ENCODE measurements around the gene RAD51B.

Gene RAD51B

GRCh38 chr14:68506645-68507419 is 687.3 kb downstream of the RAD51B start:
- no peak for DNase-seq

- no peak for DNase-seq
These were observed 688.0 kb downstream of the RAD51B start for GRCh38 chr14:68507544-68508081.

GRCh38 chr14:68508581-68508980 is 689.0 kb downstream of the RAD51B start:
- no peak for DNase-seq

- no peak for DNase-seq
These were observed 689.8 kb downstream of the RAD51B start for GRCh38 chr14:68509188-68509983.

GRCh38 chr14:68510201-68511128 is 690.9 kb downstream of the RAD51B start:
- no peak for DNase-seq

GRCh38 chr14:68511129-68512047 is 691.8 kb downstream of the RAD51B start:
- DNase-seq: no peak

- no peak for DNase-seq
These were observed 692.5 kb downstream of the RAD51B start for GRCh38 chr14:68512088-68512487.

GRCh38 chr14:68513137-68513536 is 693.6 kb downstream of the RAD51B start:
- DNase-seq: no peak

GRCh38 chr14:68513838-68514607 is 694.4 kb downstream of the RAD51B start:
- DNase-seq: no peak

- no peak for DNase-seq
These were observed 695.1 kb downstream of the RAD51B start for GRCh38 chr14:68514608-68515194.

- no peak for DNase-seq
These were observed 696.8 kb downstream of the RAD51B start for GRCh38 chr14:68516342-68516741.

- DNase-seq: no peak
These were observed 698.6 kb downstream of the RAD51B start for GRCh38 chr14:68518166-68518565.

- DNase-seq: no peak
These were observed 699.4 kb downstream of the RAD51B start for GRCh38 chr14:68518761-68519670.

- no peak for DNase-seq
These were observed 700.1 kb downstream of the RAD51B start for GRCh38 chr14:68519671-68520187.

- no peak for DNase-seq
These were observed 701.3 kb downstream of the RAD51B start for GRCh38 chr14:68520637-68521556.

GRCh38 chr14:68521557-68521901 is 702.0 kb downstream of the RAD51B start:
- no peak for DNase-seq

GRCh38 chr14:68521961-68522509 is 702.5 kb downstream of the RAD51B start:
- DNase-seq: no peak
